ENCODE measurements around the gene RHBDF1.
"Not testable (repeated sequence)": the region's sequence is repeated elsewhere in the genome, so short reads cannot be mapped to it uniquely, and the experiment has no call there.

Gene RHBDF1

GRCh38 chr16:58491-59439 lies 13.7 kb downstream of the RHBDF1 start:
- no peak for DNase-seq

GRCh38 chr16:57711-58110 lies 14.7 kb downstream of the RHBDF1 start:
- DNase-seq = no peak

GRCh38 chr16:56231-56927 lies 16.1 kb downstream of the RHBDF1 start:
- DNase-seq = no peak

- no peak for DNase-seq
Measured at GRCh38 chr16:55571-56136, 16.8 kb downstream of the RHBDF1 start.

GRCh38 chr16:54237-54581 lies 18.2 kb downstream of the RHBDF1 start:
- no peak for DNase-seq

- peak; percentile 79 to 99 (median 98) for DNase-seq
Measured at GRCh38 chr16:53346-54236, 18.8 kb downstream of the RHBDF1 start, which contains the start of the genes POLR3K and SNRNP25. Gene POLR3K, minus strand, starts transcription at chr16:53608. Its CDS starts 22 bp downstream, at chr16:53586. Gene SNRNP25, plus strand, starts transcription at chr16:53828. Its CDS starts 189 bp downstream, at chr16:54017.

- DNase-seq = no peak
Measured at GRCh38 chr16:50769-51591, 21.5 kb downstream of the RHBDF1 start.

GRCh38 chr16:47234-47633 lies 25.2 kb downstream of the RHBDF1 start:
- DNase-seq = no peak

GRCh38 chr16:46510-46909 lies 25.9 kb downstream of the RHBDF1 start:
- not testable (repeated sequence) for DNase-seq

- no peak for DNase-seq
Measured at GRCh38 chr16:45454-45853, 27.0 kb downstream of the RHBDF1 start.

- DNase-seq = no peak
Measured at GRCh38 chr16:44655-45054, 27.8 kb downstream of the RHBDF1 start.

GRCh38 chr16:43294-43693 lies 29.1 kb downstream of the RHBDF1 start:
- DNase-seq = no peak

- DNase-seq = no peak
Measured at GRCh38 chr16:42691-43090, 29.7 kb downstream of the RHBDF1 start.

- no peak for DNase-seq
Measured at GRCh38 chr16:42069-42457, 30.4 kb downstream of the RHBDF1 start.

GRCh38 chr16:41439-42068 lies 30.9 kb downstream of the RHBDF1 start:
- no peak for DNase-seq

GRCh38 chr16:38941-39892 lies 33.2 kb downstream of the RHBDF1 start:
- DNase-seq = no peak

- DNase-seq = not testable (repeated sequence)
Measured at GRCh38 chr16:38206-38605, 34.2 kb downstream of the RHBDF1 start.

- DNase-seq = no peak
Measured at GRCh38 chr16:37511-37910, 34.9 kb downstream of the RHBDF1 start.

GRCh38 chr16:36336-36984 lies 36.0 kb downstream of the RHBDF1 start:
- no peak for DNase-seq

All from C1 segment of cervical spinal cord (tissue), 14 donors.